Kidney epithelial cell (primary cell): ENCODE data around the gene CACNB4. TPM values are rescaled to one million over a fixed set of nuclear protein-coding genes. Genes with fewer than 3 reads are reported as not detected.
A peak's percentile ranks its signal among the peaks of the same experiment; 100 is the strongest.
"Not testable (repeated sequence)": the region's sequence is repeated elsewhere in the genome, so short reads cannot be mapped to it uniquely, and the experiment has no call there.

Source experiments
- DNase-seq: peaks from one replicate; pipeline ENCODE4 v3.0.0-alpha.2; 2010; ENCODE audit warnings: low read depth
- H3K27me3 ChIP-seq: 2 replicates; pipeline ENCODE4 v1.6.0; 2011; ENCODE audit warnings: low read length; ENCODE audit not compliant: control insufficient read depth, insufficient read depth
- H3K36me3 ChIP-seq: 2 replicates; pipeline ENCODE4 v1.5.1; 2011; ENCODE audit warnings: low read length; ENCODE audit not compliant: control insufficient read depth, insufficient read depth
- H3K4me3 ChIP-seq: 2 replicates; pipeline ENCODE4 v1.5.1; 2011; ENCODE audit warnings: low read depth, mild to moderate bottlenecking, control low read depth, low read length
- total RNA-seq: library from RNA; depleted of rRNA; stranded (reverse); fragments of >200 nt; gene quantifications from 2 replicates; pipeline ENCODE4 v1.2.3, GENCODE V29; 2015
- TF ChIP-seq, protein P1 (sequence below): IDR thresholded peaks from 2 replicates; pipeline ENCODE4 v1.5.1; 2011; ENCODE audit warnings: mild to moderate bottlenecking, moderate library complexity, low read length, control low read depth, inconsistent platforms; ENCODE audit not compliant: insufficient read depth, poor library complexity, severe bottlenecking

CACNB4 gene
- total RNA-seq, 1 donor from 2014 or later, result 0.79 TPM

DNA sequence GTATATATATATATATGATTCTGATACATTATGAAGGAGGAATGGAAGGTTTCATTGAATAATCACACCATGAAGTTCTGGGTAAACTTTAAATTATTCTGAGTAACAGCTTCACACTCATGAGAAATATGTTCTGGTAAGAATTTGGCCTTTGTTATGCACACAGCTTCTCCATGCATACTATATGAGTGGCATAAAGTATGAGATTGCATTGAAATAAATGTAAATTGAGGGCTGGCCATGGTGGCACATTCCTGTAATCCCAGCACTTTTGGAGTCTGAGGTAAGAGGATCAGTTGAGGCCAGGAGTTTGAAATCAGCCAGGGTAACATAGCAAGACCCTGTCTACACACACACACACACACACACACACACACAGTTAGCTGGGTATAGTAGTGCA is 220.6 kb downstream of the CACNB4 start:
- no peak for DNase-seq
- TF ChIP-seq, protein P1, sequence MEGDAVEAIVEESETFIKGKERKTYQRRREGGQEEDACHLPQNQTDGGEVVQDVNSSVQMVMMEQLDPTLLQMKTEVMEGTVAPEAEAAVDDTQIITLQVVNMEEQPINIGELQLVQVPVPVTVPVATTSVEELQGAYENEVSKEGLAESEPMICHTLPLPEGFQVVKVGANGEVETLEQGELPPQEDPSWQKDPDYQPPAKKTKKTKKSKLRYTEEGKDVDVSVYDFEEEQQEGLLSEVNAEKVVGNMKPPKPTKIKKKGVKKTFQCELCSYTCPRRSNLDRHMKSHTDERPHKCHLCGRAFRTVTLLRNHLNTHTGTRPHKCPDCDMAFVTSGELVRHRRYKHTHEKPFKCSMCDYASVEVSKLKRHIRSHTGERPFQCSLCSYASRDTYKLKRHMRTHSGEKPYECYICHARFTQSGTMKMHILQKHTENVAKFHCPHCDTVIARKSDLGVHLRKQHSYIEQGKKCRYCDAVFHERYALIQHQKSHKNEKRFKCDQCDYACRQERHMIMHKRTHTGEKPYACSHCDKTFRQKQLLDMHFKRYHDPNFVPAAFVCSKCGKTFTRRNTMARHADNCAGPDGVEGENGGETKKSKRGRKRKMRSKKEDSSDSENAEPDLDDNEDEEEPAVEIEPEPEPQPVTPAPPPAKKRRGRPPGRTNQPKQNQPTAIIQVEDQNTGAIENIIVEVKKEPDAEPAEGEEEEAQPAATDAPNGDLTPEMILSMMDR, result no peak

DNA sequence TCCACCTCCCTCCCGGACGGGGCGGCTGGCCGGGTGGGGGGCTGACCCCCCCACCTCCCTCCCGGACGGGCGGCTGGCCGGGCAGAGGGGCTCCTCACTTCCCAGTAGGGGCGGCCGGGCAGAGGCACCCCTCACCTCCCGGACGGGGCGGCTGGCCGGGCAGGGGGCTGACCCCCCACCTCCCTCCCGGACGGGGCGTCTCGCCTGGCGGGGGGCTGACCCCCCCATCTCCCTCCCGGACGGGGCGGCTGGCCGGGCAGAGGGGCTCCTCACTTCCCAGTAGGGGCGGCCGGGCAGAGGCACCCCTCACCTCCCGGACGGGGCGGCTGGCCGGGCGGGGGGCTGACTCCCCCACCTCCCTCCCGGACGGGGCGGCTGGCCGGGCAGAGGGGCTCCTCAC is 223.2 kb downstream of the CACNB4 start:
- H3K27me3 ChIP-seq, DNase-seq, H3K36me3 ChIP-seq, H3K4me3 ChIP-seq: not testable (repeated sequence)

More for the DNA sequence above, 220.6 kb downstream of the CACNB4 start:
- Histone ChIP-seq H3K27me3 (no peaks in the 10 kb centered on the region), H3K36me3 (no peaks in the 10 kb centered on the region), H3K4me3 (no peak overlapping the region)

DNA sequence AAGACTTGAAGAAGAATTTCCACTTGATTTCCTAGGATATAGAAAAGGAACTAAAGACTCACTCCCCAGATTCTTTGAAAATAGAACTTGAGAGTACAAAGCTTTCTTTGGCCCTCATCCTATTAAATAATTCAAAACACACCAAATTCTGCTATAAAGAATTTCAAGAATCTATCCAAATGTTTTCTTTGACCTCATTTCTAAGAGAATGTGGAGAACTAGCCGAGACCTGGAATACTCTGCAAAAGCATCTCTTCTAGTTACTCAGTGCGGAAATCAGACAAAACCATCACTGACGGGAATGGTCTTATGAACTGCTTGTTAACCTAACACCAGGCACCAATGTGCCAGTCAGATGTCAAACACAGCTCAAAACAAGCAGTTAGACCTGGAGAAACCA is 226.4 kb downstream of the CACNB4 start:
- no peak overlapping the region for H3K4me3 ChIP-seq
- TF ChIP-seq, protein P1, result no peak
- H3K27me3 ChIP-seq, result no peaks in the 10 kb centered on the region
- DNase-seq, result no peak
- no peaks in the 10 kb centered on the region for H3K36me3 ChIP-seq

DNA sequence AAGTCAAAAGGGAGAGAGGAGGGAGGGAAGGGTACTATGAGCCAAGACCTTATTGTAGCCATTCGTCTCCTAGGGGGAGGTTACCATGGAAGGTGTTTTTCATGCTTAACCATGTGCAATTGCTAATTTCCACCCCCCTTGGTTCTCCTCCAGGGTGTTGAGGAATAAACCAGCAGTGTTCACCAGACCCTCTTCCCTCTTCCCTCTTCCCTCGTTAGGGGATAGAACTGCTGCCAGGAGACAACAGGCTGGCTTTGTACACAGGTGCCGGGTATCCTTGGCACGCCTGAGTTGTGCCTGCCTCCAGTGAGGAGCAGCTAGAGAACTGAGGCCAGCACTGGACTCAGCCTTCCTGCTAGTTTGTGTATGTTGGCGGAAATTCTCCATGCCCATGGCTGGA is 229.6 kb downstream of the CACNB4 start:
- TF ChIP-seq, protein P1, result no peak
- DNase-seq, result no peak
- H3K4me3 ChIP-seq, result no peak overlapping the region
- no peaks in the 10 kb centered on the region for H3K27me3 ChIP-seq
- H3K36me3 ChIP-seq, result no peaks in the 10 kb centered on the region

DNA sequence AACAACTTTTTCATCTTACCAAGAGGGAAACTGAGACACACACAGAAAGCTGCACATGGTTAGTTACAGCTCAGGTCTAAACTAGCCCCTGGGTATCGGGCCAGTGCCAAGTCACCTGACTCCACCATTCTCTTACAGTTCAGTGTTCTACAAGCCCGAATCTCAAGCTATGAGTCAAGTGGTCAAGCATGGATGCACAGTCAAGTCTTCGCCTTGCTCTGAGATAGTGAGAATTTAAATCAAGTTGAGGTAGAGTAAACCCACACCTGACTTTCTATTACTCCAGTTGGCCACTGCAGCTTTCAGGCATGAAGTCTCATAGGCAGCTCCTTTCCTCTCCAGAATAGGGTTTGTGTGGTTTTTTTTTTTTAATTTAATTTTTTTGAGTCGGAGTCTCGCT is 236.1 kb downstream of the CACNB4 start:
- TF ChIP-seq, protein P1, result no peak
- Histone ChIP-seq H3K4me3 (no peak overlapping the region), H3K36me3 (no peaks in the 10 kb centered on the region), H3K27me3 (no peaks in the 10 kb centered on the region)
- peak; percentile 76 for DNase-seq

DNA sequence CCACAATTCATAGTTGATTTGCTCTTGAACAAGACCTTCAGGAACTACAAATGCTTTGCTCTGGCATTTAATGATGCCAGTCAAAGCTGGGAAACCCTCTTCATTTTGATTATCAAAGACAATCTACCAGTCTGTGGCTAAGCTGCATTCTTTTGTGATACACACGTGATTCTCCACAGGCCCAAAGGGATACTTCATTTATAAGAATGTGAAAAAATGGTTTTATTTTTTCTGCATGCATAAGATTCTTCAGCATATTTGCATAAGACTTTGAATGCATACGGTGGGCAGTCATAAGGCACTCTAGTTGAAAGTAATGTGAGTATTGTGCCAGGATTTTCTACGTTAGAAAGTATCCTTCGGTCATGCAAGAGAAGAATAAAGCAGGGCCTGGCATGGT is 237.7 kb downstream of the CACNB4 start:
- DNase-seq, result peak; percentile 25
- H3K4me3 ChIP-seq, result no peak overlapping the region
- H3K36me3 ChIP-seq, result no peaks in the 10 kb centered on the region
- H3K27me3 ChIP-seq, result no peaks in the 10 kb centered on the region
- TF ChIP-seq, protein P1, result no peak
